ENCODE data around the gene CALHM2. TPM values are rescaled to one million over a fixed set of nuclear protein-coding genes. Genes with fewer than 3 reads are reported as not detected.

The CALHM2 gene
- polyA plus RNA-seq, 2 of the 4 experiments (the other 2 are of a cell fraction), result 2.5 to 2.6 TPM

GRCh38 chr10:103451091-103451813 lies 918 bp downstream of the CALHM2 start:
- ChIA-PET POLR2A (no interaction called here), CTCF (interaction anchor here (1.2 kb wide), 1 partner anchor 30 kb away, joined by 3 read pairs; no protein-coding TSS in a partner anchor)

GRCh38 chr10:103450201-103450695 lies 1.9 kb downstream of the CALHM2 start:
- ChIA-PET CTCF (interaction anchor here (0.5 to 2.5 kb wide), 7 partner anchors 10 to 149 kb away, joined by 3 to 12 read pairs (median 3); no protein-coding TSS in a partner anchor), POLR2A (no interaction called here)
- TF ChIP-seq HMGXB4 (CRISPR knock-in tag; IDR thresholded peaks at IDR 0.05; ENCODE audit: borderline replicate concordance) (no peak), EP300 (IDR thresholded peaks at IDR 0.05) (no peak), POLR2AphosphoS2 (conservative IDR thresholded peaks at IDR 0.05; ENCODE audit: low read length) (no peak), ELK1 (IDR thresholded peaks at IDR 0.05; ENCODE audit: low read depth, low read length) (no peak)
- ATAC-seq (no peak), FAIRE-seq (no peak), DNase-seq (ENCODE audit: low read depth in 1 of 2, low spot score in 1 of 2) (no peak)
- Histone ChIP-seq H3K4me3 (no peak overlapping the region), H3K9me3 (no peaks in the 10 kb centered on the region), H3K27ac (peak overlapping the region in 1 of 2 experiments; percentile 81; a peak in 2 of 6 replicates), H3K4me1 (peaks cover 18% of the 10 kb centered on the region; the same call in 2 of the 3 replicates), H3K4me2 (peak overlapping the region; percentile 68; the same call in 2 of the 3 replicates)
- WGBS (ENCODE audit: missing lambda C conversion rate), result 85% methylated on average over 12 of the region's 12 CpGs

More at GRCh38 chr10:103451091-103451813, 918 bp downstream of the CALHM2 start:
- DNase-seq (ENCODE audit: low read depth in 1 of 2, low spot score in 1 of 2), result peak; percentile 25 to 51
- peak overlapping the region; percentile 42 for H3K4me3 ChIP-seq
- H3K9me3 ChIP-seq, result no peaks in the 10 kb centered on the region
- ATAC-seq, result peak; percentile 27 to 38; a peak in 4 of 6 replicates
- peak overlapping the region; percentile 68 for H3K4me2 ChIP-seq
- peaks cover 18% of the 10 kb centered on the region; the same call in 2 of the 3 replicates for H3K4me1 ChIP-seq
- TF ChIP-seq KDM5A (IDR thresholded peaks at IDR 0.05) (no peak), NR3C1 (IDR thresholded peaks at IDR 0.05) (no peak), EP300 (IDR thresholded peaks at IDR 0.05) (no peak), HOXB5 (CRISPR knock-in tag; IDR thresholded peaks at IDR 0.05) (no peak), ESRRA (IDR thresholded peaks at IDR 0.05; ENCODE audit: borderline replicate concordance, low read length) (no peak), MAFK (IDR thresholded peaks at IDR 0.05; ENCODE audit: partially characterized antibody) (no peak), CHD4 (IDR thresholded peaks at IDR 0.05; ENCODE audit: borderline replicate concordance) (no peak), POLR2A (IDR thresholded peaks at IDR 0.05; ENCODE audit: low read length) (no peak), FOSB (CRISPR knock-in tag; IDR thresholded peaks at IDR 0.05) (no peak)
- no peak for FAIRE-seq
- WGBS (ENCODE audit: missing lambda C conversion rate), result 50% methylated on average over 9 of the region's 14 CpGs
- H3K27ac ChIP-seq, result peak overlapping the region; percentile 62 to 81

GRCh38 chr10:103449208-103450144 lies 2.7 kb downstream of the CALHM2 start:
- DNase-seq (ENCODE audit: low read depth in 1 of 2, low spot score in 1 of 2) (no peak), FAIRE-seq (no peak), ATAC-seq (no peak)
- Histone ChIP-seq H3K4me3 (no peak overlapping the region), H3K4me2 (no peak overlapping the region), H3K9me3 (no peaks in the 10 kb centered on the region), H3K27ac (no peak overlapping the region), H3K4me1 (peaks cover 18% of the 10 kb centered on the region; the same call in 2 of the 3 replicates)
- no peak for TF ChIP-seq SREBF2 (IDR thresholded peaks at IDR 0.05)
- no peak for TF ChIP-seq MAX (IDR thresholded peaks at IDR 0.05)
- TF ChIP-seq CTCF (IDR thresholded peaks at IDR 0.05), result no peak
- TF ChIP-seq FOXS1 (CRISPR knock-in tag; IDR thresholded peaks at IDR 0.05), result no peak
- no peak for TF ChIP-seq KDM1A (IDR thresholded peaks at IDR 0.05; ENCODE audit: low read depth)
- TF ChIP-seq MAFK (IDR thresholded peaks at IDR 0.05; ENCODE audit: partially characterized antibody), result no peak
- 97% methylated on average over 33 of the region's 34 CpGs for WGBS (ENCODE audit: missing lambda C conversion rate)
- CTCF ChIA-PET, result interaction anchor here (0.6 to 2.5 kb wide), 7 partner anchors 9 to 144 kb away, joined by 3 to 12 read pairs (median 3); no protein-coding TSS in a partner anchor
- POLR2A ChIA-PET, result no interaction called here
